ENCODE results near the gene TRPM6.

DNA sequence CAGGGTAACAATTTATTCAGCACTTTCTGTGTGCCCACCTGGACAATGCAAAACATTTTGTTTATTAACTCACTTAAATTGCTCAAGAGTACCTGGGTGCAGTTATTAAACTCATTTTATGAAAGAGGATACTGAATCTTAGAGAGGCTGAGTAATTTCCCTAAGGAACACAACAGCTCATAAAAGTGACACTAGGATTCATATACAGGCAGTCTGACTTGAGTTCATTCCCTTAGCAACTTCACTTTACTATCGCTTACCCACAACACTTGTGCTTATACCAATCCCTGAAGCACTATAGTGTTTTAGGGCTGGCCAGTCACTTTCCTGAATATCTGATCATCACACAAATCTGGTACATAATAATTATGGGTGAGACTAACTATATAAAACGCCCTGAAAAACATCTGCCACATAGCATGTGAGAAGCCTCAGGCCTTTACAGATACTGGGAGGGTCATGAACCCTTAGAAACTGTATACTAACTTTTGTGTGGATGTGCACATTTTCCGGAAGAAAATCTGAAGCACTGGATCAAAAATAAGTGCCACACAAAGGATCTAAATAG lies 11.3 kb downstream of the TRPM6 start:
- no peak for TF ChIP-seq POLR2A (IDR thresholded peaks at IDR 0.05)
- TF ChIP-seq, protein P1, sequence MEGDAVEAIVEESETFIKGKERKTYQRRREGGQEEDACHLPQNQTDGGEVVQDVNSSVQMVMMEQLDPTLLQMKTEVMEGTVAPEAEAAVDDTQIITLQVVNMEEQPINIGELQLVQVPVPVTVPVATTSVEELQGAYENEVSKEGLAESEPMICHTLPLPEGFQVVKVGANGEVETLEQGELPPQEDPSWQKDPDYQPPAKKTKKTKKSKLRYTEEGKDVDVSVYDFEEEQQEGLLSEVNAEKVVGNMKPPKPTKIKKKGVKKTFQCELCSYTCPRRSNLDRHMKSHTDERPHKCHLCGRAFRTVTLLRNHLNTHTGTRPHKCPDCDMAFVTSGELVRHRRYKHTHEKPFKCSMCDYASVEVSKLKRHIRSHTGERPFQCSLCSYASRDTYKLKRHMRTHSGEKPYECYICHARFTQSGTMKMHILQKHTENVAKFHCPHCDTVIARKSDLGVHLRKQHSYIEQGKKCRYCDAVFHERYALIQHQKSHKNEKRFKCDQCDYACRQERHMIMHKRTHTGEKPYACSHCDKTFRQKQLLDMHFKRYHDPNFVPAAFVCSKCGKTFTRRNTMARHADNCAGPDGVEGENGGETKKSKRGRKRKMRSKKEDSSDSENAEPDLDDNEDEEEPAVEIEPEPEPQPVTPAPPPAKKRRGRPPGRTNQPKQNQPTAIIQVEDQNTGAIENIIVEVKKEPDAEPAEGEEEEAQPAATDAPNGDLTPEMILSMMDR (IDR thresholded peaks at IDR 0.05), result no peak

Data from testis (tissue), 2 donors.